Measurements from ENCODE around the gene TRAPPC2B.
"Not testable (repeated sequence)": the region's sequence is repeated elsewhere in the genome, so short reads cannot be mapped to it uniquely, and the experiment has no call there.

The TRAPPC2B gene

GRCh38 chr19:57374647-57375046 lies 11.3 kb downstream of the TRAPPC2B start:
- not testable (repeated sequence) for DNase-seq (ENCODE audit: low spot score)

- DNase-seq (ENCODE audit: low spot score), result no peak
Measured at GRCh38 chr19:57376151-57376550, 12.8 kb downstream of the TRAPPC2B start.

- no peak for DNase-seq (ENCODE audit: low spot score)
Measured at GRCh38 chr19:57377498-57378146, 14.3 kb downstream of the TRAPPC2B start.

- no peak for DNase-seq (ENCODE audit: low spot score)
Measured at GRCh38 chr19:57380923-57381322, 17.6 kb downstream of the TRAPPC2B start.

- no peak for DNase-seq (ENCODE audit: low spot score)
Measured at GRCh38 chr19:57382806-57383488, 19.6 kb downstream of the TRAPPC2B start.

GRCh38 chr19:57389194-57389729 lies 25.9 kb downstream of the TRAPPC2B start:
- DNase-seq (ENCODE audit: low spot score), result no peak

GRCh38 chr19:57389730-57390598 lies 26.6 kb downstream of the TRAPPC2B start, which contains the start of gene ZNF548:
Gene ZNF548 (plus strand): TSS chr19:57389854. CDS start chr19:57390100, 246 bp downstream.
- peak; percentile 86 for DNase-seq (ENCODE audit: low spot score)

- no peak for DNase-seq (ENCODE audit: low spot score)
Measured at GRCh38 chr19:57395710-57396109, 32.4 kb downstream of the TRAPPC2B start.

GRCh38 chr19:57398868-57399267 lies 35.5 kb downstream of the TRAPPC2B start:
- no peak for DNase-seq (ENCODE audit: low spot score)

GRCh38 chr19:57403737-57404563 lies 40.6 kb downstream of the TRAPPC2B start:
- DNase-seq (ENCODE audit: low spot score), result no peak

GRCh38 chr19:57406516-57407123 lies 43.3 kb downstream of the TRAPPC2B start:
- peak; percentile 31 for DNase-seq (ENCODE audit: low spot score)

- peak; percentile 96 for DNase-seq (ENCODE audit: low spot score)
Measured at GRCh38 chr19:57410877-57411671, 47.7 kb downstream of the TRAPPC2B start, which contains the start of gene ZNF17. Gene ZNF17 (plus strand): TSS chr19:57411161. CDS start chr19:57413616, 2,455 bp downstream.
